ENCODE results near the gene WDR82.

WDR82 gene

DNA sequence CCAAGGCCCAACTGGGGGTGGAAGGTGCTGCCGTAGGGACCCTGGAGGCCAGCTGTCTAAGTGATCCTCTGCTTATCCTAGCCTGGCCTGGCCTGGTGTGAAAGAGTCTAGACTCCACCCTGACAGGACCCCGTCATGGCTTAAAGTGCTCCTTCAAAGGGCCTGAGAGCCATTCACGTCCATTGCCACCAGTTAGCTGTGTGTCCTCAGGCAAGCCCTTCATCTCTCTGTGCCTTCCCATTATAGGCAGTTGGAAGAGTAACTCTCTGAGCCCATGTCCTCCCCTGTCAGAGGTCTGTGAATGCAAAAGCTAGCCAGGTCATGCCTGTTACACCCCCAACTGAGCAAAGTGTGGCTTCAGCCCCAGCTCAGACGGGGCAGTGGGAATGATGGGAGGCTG is 28.5 kb upstream of the WDR82 start:
- DNase-seq: no peak

DNA sequence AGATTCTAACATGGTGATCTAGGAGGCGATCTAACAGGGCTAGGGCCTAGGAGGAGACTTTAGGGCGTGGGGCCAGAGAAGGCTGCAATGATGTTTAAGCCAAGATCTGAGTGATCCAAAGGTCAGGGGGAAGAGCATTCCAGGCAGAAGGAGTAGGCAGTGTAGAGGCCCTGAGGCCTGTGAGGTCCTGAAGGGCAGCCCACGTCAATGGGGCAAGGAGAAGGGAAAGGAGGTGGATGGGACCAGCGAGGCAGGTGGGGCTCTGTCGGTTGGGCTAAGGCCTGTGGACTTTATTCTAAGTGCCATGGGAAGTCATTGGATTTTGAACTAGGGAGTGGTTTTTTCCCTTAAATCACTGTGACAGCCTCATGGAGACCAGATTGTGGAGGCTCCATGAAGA is 27.5 kb upstream of the WDR82 start:
- no peak for DNase-seq

DNA sequence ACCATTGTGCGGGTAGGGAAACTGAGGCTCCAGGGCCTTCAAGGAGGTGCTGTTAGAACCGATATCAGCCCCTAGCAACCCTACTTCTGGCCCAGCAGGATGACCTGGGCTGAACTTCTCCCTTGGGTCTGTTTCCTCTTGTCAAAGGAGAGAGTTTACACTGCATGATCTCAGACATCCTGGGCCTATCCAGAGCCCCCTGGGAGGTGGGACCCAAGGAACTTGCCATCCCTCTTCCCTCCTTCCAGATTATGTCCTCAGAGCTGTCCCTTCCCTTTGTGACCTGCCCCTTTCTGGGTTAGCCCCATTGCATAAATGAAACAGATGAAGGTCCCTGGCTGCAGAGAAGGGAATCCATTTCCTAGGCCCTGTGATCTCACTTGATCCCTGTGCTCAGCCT is 25.4 kb upstream of the WDR82 start:
- DNase-seq: no peak

DNA sequence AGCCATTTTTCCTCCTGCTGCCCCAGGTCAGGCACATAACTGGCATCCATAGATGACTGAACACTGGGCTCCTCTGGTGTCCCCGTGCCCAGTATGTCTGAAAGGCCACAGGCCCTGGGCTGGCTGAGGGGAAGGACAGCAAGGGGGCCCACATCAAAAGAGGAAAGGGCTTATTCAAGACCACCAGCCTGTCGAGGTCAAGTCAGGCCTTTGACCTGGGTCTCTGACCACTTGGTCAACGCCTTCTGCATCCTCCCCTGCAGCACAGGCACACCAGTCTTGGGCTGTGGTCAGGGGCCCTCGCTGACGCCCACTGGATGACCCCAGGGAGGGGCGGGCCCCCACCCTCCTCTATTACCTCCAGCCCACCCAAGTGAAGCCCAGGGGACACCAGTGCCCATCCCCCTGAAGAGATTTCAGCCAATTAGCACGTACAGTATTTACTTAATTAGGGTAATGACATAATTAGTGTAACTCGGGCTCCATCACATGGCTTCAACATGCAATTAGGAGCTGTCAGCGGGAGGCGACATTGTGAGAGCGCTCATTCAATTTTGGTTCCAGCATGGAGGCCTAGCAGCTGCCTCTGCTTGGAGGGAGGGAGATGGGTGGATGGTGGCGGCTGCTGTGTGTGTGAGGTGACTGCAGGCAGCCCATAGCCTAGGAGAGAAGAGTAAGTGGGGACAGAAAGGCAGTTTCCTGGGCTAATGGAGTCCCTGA is 24.1 kb upstream of the WDR82 start:
- DNase-seq: no peak

DNA sequence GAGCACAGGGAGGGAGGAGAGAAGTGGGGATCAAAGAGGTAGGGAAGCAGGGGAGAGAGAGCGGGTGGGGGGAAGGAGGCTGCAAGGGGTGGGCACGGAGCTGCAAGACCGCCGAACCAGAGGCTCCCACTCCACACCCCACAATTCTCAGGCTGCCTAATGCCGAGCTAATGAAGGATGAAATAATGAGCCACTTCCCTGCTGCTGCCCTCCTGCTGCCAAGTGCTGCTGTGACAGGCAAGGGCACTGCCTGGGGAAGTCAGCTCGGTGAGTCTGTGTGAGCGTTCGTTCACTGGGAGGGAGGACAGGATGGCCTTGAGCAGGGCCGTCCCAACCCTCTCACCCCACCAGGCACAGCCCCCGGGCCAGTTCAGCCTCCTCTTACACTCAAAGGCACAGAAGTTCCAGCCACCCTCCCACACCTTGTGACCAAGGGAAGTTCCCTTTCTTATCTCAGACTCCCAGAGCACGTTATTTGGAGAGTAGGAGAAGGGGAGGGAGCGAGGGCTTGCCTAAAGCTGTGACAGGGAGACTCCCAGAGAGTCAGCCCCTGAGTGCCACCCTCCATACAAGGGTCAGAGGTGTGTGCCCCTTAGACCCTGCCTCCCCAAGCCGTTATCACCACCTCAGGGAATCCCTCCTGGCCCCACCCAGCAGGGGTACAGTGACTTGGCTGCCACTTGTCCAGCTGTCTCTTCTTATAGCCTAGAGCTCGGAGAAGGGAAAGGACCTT is 21.6 kb upstream of the WDR82 start:
- DNase-seq: no peak

DNA sequence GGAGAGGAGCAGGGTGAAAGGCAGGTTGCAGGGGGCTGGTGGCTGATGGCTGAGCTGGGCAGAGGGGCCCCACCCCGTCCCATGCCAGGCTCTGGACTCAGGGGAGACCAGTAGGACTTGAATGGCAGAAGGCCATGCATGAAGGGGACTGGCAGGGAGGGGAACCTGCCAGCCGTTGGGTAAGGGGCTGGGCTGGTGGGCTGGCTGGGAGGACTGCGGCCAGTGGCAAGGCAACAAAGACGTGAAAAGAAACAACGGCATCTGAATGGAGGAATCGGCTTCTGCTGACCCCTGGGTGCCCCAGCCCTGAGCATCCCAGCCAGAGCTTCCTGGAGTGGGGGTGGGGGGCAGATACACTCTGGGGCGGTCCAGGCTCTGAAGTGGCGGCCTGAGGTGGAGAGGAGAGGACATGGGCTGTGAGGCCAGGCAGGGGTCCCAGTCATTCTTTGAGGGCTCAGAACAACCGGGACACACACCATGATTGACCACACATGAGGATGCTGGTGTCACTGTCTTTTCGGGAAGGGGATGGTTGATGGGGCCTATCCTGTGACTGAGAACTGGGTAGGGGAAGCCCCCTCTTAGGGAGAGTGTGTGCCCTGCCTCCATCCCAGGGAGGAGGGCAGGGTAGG is 20.9 kb upstream of the WDR82 start:
- DNase-seq: no peak

DNA sequence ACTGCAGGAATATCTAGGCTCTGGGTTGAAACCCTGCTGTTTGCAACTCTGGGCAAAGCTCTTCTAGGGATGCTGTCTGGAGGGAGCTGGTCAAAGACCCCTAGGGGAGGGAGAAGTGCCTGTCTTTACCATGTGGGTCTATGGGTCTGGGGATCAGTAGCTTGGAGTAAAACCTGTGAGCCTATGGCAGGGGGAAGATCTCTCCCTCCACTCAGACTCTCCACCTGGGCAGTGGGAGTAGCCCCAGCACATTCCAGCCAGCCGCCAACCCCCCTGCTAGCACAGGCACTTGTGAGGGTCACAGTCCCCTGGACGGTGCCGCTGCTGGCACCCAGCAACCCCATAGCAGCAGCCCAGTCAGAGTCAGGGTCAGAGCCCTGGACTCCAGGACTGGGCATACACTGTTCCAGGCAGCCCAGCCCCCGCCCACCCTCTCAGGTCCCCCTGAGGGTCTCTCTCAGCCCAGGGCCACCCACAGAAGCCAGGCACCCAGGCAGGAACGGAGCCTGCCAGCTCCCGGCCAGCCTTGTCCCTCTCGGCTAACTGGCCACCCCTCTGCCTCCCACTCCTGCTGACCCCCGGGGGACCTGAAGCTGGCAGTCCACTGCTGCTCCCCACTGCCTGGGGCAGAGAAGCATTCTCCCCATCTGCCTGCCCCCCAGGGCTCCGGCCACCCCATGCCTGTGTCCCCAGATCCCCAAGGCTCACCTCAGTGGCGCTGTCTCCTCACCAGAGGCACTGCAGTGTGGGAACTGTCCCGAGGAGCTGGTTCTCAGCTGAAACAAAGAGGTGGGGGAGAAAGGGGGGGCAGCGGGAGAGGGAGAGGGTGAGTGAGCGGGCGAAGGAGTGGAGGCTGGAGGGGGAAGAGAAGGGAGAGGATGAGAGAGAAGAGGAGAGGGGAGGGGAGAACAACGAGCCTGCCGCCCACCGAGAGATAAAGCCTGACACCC is 20.0 kb upstream of the WDR82 start:
- DNase-seq: no peak

DNA sequence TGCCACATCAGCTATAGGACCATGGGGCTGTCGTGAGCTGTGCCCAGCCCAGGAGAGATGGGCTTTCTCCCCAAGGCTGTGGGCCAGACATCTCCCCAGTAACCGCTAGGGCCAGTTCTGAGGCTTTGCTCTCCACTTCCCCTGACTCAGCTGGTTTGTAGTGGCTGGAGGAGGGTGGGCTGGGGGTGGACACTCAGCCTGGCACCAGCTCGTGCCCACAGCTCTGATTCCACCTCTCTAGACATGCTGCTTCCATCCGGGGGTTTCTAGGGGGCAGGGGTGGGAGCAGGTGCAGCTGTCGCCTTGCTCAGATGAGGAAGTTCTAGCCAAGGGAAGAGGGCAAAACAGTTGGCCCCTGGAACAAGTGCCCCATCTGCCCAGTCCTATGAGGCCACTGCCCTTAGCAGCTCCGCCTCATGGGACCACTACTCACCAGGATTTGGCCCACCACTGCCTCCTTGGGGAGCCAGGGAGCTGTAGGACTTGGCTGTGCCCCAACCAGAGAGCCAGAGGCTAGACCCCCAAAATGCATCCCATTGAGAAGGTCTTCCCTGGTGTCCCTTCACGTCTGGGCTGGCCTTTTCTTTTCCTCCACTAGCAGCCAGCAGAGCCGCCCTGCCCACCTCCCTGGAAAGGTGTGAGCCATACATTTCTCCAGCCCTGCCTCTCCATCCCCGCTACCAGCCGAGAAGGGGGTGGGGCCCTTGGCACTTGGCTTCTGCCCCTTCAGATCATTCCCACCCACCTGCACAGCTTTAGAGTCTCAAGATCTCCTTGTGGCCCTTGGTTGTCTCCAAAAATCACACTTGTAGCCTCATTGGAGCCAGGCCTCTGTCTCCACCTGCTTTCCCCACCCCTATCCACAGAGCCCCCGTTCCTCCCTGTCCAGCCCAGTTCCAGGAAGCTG is 19.0 kb upstream of the WDR82 start:
- no peak for DNase-seq

DNA sequence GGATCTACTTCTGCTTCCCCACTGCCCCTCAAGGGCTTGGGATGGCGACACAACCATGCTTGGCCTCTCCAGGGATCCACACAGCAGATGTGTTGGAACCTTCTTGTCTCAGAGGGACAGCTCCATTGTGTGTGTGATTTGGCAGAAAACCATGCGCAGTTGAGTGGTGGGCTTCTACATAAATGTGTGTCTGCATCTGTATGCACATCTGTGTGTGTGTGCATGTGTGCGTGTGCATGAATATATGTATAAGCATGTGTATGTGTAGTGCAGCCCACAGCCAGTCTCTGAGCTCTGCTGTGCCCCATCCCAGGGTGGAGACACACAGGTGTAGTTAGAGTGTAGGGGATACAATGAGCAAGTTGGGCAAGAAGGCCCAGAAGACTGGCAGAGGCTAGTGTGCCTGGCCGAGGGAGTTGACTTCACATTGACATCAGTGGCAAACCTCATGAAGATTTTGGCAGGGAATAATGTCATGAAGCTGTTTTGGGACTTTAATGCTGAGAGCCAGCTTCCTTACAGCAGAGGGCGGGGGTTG is 17.3 kb upstream of the WDR82 start:
- no peak for DNase-seq

DNA sequence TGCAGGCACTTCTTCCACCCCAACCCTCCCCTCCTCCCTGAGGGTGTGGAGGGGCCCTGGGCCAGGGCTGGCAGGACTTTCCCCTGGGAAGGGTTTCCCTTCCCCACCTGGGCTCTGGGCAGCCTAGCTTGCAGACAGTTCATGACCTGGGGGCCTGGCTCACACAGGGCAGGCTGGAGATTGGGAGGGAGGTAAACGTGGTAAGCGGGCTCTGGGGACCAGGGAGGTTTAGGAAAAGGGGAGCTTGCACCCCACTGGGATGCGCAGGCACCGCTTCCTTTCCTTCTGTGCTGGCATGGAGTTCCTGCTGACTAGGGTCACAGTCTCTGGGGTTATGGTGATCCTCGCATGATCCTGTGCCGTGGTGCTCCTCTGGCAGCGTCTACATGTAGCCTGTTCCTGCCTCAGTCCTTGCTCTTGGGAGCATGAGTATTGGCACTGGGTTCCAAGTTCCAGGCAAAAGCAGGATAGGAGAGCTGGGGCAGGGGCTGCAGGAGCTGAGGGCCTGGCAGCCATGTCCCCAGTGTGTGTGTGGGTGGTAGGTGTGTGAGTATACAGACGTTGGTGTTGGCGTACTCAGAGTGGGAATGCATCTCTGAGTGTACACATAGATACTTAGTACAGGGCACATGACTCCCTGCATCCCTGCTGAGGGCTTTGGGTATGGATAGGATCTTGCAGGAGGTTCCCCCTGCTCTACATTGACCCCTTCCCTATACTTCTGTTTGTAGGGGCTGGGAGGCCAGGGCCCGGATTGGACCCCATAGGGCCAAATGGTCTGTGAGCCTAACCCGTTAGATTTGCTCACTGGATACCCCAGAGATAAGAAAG is 16.1 kb upstream of the WDR82 start:
- DNase-seq: no peak

DNA sequence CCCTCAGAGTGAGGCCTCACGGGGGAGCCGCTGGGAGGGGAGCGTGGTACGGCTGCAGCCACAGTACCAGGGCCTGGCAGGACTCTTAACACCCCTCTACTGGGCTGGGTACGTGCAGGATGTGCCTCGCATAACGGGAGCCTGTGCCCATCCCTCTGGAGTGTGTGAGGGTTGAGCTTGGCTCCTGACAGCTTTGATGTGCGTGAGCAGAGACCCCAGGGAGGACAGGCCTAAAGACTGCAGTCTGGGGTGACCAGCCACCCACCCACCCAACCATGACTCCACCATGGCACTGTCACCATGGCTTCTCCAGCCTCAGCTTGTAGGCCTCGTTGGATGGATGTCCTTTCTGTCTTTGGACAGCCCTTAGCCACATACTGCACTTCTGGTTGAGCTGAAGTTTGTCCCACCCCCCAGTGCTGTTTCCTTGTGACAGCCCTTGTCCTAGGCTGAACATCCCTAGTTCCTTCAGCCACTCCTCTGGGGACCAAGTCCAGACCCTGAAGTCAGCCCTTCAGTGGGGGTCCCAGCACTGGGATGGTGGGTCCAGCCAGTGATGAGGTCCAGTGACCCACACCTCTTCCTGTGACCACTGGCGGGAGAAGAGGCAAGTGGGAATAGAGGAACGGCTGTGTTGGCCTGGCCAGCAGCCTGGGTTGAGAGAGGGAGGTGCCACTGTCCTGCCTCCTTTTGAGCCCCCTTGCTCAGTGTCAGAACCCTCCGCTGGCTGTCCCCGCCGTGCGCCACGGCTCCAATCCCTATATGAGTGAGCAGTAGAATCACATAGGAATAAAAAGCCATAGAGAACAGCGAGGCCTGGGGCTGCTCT is 15.3 kb upstream of the WDR82 start:
- DNase-seq: no peak

DNA sequence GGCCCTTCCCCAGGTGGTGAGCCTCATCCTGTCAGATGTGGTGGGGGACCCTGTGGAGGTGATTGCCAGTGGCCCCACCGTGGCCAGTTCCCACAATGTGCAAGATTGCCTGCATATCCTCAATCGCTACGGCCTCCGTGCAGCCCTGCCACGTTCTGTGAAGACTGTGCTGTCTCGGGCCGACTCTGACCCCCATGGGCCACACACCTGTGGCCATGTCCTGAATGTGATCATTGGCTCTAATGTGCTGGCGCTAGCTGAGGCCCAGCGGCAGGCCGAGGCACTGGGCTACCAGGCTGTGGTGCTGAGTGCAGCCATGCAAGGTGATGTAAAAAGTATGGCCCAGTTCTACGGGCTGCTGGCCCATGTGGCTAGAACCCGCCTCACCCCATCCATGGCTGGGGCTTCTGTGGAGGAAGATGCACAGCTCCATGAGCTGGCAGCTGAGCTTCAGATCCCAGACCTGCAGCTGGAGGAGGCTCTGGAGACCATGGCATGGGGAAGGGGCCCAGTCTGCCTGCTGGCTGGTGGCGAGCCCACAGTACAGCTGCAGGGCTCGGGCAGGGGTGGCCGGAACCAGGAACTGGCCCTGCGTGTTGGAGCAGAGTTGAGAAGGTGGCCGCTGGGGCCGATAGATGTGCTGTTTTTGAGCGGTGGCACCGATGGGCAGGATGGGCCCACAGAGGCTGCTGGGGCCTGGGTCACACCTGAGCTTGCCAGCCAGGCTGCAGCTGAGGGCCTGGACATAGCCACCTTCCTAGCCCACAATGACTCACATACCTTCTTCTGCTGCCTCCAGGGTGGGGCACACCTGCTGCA is 14.0 kb upstream of the WDR82 start:
- no peak for DNase-seq

DNA sequence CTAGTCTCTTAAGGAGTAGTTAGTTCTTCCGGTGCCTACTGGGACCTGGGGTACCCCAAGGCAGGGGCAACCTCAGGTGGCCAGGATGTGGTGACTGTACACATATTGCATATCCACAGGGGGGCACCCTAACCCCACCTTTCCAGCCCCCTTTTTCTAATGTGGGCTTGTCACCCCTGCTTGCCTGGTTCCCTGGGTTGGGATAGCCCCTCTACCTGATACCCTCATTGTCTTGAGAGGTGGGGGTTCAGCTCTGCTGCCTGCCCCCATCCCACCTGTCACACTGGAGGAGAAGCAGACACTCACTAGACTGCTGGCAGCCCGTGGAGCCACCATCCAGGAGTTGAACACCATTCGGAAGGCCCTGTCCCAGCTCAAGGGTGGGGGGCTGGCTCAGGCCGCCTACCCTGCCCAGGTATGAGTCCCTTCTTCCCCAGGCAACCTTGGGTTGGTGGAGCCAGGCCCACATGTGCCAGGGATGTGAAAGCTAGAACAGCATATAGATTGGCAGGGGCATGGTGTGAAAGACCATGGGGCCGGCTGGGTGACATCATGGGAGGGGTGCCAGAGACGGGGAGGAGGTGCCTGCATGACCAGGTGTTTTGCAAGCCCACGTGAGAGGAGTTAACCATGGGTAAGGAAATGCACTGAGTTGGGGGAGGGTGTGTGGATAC is 13.2 kb upstream of the WDR82 start:
- peak; percentile 26 for DNase-seq

DNA sequence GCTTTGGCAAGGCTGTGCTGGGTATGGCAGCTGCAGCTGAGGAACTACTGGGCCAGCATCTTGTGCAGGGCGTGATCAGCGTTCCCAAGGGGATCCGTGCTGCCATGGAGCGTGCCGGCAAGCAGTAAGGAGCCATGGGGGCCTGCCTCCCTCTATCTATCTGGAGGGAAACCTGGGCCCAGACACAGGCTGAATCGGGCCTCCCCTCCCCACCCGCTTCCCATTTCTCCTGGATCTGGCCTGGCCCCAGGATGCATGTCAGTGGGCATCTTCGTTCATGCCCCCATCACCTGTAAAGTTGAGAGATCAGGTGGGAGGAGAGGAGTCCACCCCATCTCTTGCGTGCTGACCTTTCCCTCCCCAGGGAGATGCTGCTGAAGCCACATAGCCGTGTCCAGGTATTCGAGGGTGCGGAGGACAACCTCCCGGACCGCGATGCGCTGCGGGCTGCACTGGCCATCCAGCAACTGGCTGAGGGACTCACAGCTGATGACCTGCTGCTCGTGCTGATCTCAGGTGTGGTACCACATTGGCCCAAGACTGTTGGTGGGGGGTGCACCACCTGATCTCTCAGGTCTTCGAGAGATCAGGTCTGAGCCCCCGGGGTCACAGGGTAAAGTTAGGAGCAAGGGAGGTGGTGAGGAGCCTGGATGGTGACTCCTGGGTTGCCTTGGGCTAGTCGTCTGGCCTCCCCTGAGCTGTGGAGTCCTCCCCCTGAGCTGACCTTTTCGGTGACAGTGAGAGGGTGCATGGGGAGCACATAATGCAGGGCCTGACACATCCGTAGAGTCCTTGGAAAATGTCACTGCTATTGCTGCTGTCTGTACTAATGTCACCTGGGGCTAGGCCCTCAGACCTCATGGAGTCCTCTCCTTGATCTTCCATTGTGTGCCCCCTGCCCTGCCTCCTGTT is 12.4 kb upstream of the WDR82 start:
- DNase-seq: no peak

DNA sequence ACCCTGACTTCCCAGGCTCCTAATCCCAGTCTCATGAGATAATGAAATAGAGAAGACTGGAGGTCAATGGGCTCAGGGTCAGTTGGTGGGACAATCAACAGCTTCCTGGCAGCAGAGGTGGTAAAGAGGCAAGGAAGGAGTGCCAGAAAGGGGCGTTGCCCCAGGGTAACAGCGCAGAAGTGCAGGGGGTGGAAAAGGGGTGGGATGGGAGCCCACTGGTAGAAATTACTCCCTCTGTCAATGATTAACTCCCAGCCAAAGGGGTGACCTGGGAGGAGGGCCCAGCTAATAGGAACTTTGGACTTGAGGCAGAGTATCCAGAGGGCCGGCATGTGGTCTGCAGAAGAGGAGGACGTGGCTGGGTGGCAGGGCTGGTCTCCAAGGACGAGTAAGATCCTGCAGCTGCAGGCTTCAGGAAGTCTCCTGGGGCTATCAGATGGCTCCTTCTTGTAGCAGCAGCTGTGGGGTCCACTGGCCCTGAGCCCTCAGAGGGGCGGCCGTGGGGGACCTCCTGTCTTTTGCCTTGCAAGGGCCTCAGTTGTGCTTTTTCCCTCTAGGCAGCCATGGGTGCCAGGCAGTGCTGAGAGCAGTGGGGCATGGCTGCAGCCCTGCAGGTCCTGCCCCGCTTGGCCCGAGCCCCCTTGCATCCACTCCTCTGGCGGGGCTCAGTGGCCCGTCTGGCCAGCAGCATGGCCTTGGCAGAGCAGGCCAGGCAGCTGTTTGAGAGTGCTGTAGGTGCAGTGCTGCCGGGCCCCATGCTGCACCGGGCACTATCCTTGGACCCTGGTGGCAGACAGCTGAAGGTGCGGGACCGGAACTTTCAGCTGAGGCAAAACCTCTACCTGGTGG is 11.5 kb upstream of the WDR82 start:
- DNase-seq: no peak

DNA sequence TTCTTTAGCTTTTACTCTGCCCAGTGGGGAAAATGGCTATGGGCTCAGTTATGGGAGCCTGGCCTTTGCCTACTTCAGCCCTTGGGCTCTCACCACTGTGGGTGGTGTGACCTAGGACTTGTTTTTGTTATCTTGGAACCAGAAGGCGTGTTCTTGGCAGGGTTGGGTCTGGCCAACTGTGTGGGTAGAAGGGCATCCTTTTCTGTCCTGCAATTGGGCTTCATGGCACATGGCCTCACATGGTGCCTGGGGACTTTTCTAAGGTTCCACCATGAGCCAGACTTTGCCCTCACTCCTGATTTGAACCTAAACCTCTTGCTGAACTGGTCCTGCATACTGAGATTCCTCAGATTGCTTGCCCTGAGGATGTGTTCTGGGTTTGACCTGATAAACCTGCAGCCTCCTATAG is 10.9 kb upstream of the WDR82 start:
- no peak for DNase-seq
